Measurements from ENCODE around the gene C16orf90. TPM values are rescaled to one million over a fixed set of nuclear protein-coding genes. Genes with fewer than 3 reads are reported as not detected.

The C16orf90 gene
- total RNA-seq, 1 donor from 2014 or later: not detected

DNA sequence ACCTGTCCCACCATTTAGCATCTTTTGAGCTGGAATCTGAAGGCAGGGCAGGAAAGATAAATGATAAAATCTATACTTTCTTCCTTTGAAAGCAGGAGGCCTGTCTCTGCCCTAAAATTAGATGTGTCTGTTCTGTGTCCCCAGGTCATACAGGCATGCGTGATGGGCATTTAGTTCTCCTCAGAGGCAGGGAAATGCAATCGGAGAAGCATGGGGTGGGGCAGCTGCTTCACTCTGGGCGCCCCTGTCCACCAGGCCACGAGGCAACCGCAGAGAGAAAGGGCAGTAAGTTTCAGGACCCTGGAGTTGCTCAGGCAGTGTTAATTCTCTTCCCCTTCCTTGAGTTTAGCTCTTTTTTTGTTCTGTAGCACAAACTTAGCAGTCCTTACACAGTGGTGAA lies 30.7 kb upstream of the C16orf90 start:
- no peak overlapping the region for H3K4me3 Mint-ChIP-seq (ENCODE audit: low read depth)
- H3K36me3 Mint-ChIP-seq (ENCODE audit: low read depth): peaks cover 29% of the 10 kb centered on the region
- intact Hi-C loops (cut with micrococcal nuclease): no loop called here
- peaks cover 11% of the 10 kb centered on the region for H3K4me1 Mint-ChIP-seq (ENCODE audit: low read depth)
- no peaks in the 10 kb centered on the region for H3K27me3 Mint-ChIP-seq (ENCODE audit: low read depth)
- no peak for DNase-seq (ENCODE audit: low spot score)
- H3K27ac Mint-ChIP-seq: no peak overlapping the region
- no peaks in the 10 kb centered on the region for H3K9me3 Mint-ChIP-seq

DNA sequence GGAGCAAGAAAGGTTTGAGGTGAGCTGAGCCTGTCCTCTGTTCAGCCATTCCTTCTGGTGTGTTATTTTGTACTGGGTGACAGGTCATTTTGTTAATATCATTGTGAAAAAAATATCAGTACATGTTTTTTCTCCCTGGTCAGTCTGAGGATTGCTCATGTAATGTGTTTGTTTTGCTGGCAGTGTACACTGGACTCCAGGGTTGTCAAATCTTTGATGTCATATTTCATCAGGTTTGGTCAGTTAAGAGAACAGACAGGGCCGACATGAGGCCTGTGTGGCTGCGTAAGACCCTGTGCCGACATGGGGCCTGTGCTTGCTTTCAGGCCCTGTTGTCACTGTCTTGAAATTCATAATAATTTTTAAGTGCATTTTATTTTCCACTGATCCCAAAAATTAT lies 28.0 kb upstream of the C16orf90 start:
- Mint-ChIP-seq H3K9me3 (no peaks in the 10 kb centered on the region), H3K4me3 (ENCODE audit: low read depth) (no peak overlapping the region), H3K36me3 (ENCODE audit: low read depth) (peaks cover 32% of the 10 kb centered on the region), H3K27ac (no peak overlapping the region), H3K4me1 (ENCODE audit: low read depth) (peaks cover 9% of the 10 kb centered on the region), H3K27me3 (ENCODE audit: low read depth) (no peaks in the 10 kb centered on the region)
- no peak for DNase-seq (ENCODE audit: low spot score)
- intact Hi-C loops (cut with micrococcal nuclease): no loop called here

DNA sequence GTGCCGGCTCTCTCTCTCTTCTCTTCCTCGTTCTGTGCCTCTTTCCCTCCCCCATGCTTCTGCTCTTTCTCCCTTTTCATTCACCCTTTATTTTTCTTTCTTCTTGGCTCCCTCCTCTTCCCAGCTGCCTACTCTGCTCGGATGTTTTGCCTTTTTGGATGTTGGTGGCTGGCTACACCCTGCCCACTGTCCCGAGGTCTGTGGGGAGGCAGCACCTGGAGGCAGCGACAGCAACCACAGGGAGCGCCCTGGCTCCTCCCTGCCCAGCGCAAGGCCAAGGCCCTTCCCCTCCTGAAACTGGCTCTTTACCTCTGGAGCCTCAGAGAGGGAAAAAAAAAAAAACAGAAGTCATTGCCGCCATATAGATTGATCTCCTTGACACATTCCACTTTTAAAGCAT lies 25.6 kb upstream of the C16orf90 start:
- Mint-ChIP-seq H3K9me3 (no peaks in the 10 kb centered on the region), H3K36me3 (ENCODE audit: low read depth) (peaks cover 39% of the 10 kb centered on the region), H3K4me3 (ENCODE audit: low read depth) (no peak overlapping the region), H3K4me1 (ENCODE audit: low read depth) (peaks cover 2% of the 10 kb centered on the region), H3K27ac (no peak overlapping the region), H3K27me3 (ENCODE audit: low read depth) (no peaks in the 10 kb centered on the region)
- intact Hi-C loops (cut with micrococcal nuclease): no loop called here
- DNase-seq (ENCODE audit: low spot score): no peak

DNA sequence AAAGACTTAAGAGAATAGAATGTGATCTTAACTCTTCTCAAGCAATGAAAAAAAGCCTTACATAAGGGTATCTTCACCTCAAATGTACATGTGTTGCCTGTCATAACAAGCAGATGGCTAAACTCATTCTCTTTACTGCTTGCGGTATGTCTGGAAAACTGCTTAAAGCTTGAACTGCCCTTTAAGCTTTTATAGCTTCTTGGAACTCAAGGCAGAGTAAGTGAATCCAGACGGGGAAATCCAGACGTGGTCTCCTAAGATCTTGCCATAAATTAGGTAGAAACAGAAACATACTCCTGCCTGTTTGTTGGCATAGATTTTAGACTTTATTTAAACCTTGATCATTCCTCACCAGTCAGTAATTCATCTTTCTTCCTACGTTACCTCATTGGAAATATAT lies 25.1 kb upstream of the C16orf90 start:
- intact Hi-C loops (cut with micrococcal nuclease): no loop called here
- H3K27me3 Mint-ChIP-seq (ENCODE audit: low read depth): no peaks in the 10 kb centered on the region
- no peaks in the 10 kb centered on the region for H3K9me3 Mint-ChIP-seq
- no peaks in the 10 kb centered on the region for H3K4me1 Mint-ChIP-seq (ENCODE audit: low read depth)
- H3K27ac Mint-ChIP-seq: no peak overlapping the region
- peaks cover 39% of the 10 kb centered on the region for H3K36me3 Mint-ChIP-seq (ENCODE audit: low read depth)
- no peak overlapping the region for H3K4me3 Mint-ChIP-seq (ENCODE audit: low read depth)
- DNase-seq (ENCODE audit: low spot score): no peak

DNA sequence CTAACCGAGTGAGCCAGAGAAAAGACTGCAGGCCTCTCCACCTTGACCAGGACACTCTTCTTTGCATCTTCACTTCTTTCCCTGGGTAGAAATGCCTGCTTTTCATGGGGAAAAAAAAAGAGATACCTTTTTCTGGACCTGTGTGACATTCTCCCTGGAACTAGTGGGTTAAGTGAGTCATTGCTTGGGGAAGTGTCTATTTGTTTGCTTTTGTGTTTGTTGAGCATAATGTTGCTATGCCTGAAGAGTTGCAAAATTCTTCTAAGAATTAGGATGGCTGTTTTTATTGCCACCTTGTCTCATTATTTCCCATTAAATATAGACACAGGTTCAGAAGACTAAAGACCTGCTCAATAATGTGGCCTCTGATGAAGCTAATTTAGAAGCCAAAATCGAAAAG lies 24.3 kb upstream of the C16orf90 start:
- H3K27ac Mint-ChIP-seq: no peak overlapping the region
- H3K36me3 Mint-ChIP-seq (ENCODE audit: low read depth): peaks cover 38% of the 10 kb centered on the region
- no peak overlapping the region for H3K4me3 Mint-ChIP-seq (ENCODE audit: low read depth)
- intact Hi-C loops (cut with micrococcal nuclease): no loop called here
- H3K4me1 Mint-ChIP-seq (ENCODE audit: low read depth): peaks cover 1% of the 10 kb centered on the region
- H3K9me3 Mint-ChIP-seq: no peaks in the 10 kb centered on the region
- no peak for DNase-seq (ENCODE audit: low spot score)
- H3K27me3 Mint-ChIP-seq (ENCODE audit: low read depth): no peaks in the 10 kb centered on the region

DNA sequence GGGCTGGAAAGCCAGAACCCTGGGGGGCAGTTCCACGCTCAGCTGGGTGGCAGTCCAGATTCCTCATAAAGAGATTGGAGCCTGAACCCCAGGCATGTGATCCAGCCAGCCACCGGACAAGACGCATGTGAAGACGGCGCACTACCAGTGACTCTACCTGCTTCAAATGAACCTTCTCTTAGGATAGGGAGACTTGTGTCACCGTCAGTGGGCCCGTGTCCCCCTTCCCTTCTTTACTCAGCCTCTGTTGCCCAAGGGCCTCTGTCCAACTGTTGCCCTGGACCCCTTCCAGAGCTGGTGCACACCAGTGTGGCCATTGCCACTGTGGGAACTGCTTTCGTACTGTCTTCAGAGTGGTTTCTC lies 23.7 kb upstream of the C16orf90 start:
- H3K4me3 Mint-ChIP-seq (ENCODE audit: low read depth): no peak overlapping the region
- no peak for DNase-seq (ENCODE audit: low spot score)
- H3K27ac Mint-ChIP-seq: no peak overlapping the region
- no peaks in the 10 kb centered on the region for H3K9me3 Mint-ChIP-seq
- peaks cover 42% of the 10 kb centered on the region for H3K36me3 Mint-ChIP-seq (ENCODE audit: low read depth)
- intact Hi-C loops (cut with micrococcal nuclease): no loop called here
- H3K4me1 Mint-ChIP-seq (ENCODE audit: low read depth): peaks cover 6% of the 10 kb centered on the region
- no peaks in the 10 kb centered on the region for H3K27me3 Mint-ChIP-seq (ENCODE audit: low read depth)

DNA sequence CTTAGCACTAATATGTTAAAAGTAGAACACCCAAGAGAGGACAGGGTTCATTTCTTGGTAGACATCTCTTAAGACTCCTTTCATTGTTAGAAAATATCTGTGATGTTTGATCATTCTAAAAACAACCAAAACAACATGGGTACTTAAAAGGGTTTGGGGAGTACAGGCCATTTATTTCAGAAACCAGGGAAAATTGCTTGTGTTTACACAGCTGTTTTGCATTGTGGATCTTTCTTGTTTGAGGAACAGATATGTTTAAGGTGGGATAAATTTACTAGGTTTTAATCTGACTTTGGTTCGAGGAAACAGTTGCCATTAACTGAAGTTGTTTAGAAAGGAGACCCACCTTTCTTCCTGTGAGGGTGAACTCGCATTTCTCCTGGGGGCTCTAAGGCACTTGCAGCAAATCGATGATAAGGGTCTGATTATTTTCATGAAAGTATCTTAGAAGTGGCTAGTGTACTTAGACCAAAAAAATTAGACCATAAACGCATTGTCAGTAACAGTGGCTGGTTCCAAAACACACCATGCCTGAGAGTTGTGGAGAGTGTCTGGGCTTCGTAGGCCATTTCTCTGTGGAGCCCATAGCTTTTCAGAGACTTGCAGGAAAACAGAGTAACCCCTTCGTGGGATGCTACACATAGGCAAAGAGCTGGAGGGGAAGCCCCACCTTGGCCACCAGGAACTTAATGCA lies 23.1 kb upstream of the C16orf90 start:
- Mint-ChIP-seq H3K27ac (no peak overlapping the region), H3K4me3 (ENCODE audit: low read depth) (no peak overlapping the region), H3K9me3 (no peaks in the 10 kb centered on the region), H3K4me1 (ENCODE audit: low read depth) (peaks cover 11% of the 10 kb centered on the region), H3K27me3 (ENCODE audit: low read depth) (no peaks in the 10 kb centered on the region), H3K36me3 (ENCODE audit: low read depth) (peaks cover 47% of the 10 kb centered on the region)
- intact Hi-C loops (cut with micrococcal nuclease): no loop called here
- DNase-seq (ENCODE audit: low spot score): no peak

DNA sequence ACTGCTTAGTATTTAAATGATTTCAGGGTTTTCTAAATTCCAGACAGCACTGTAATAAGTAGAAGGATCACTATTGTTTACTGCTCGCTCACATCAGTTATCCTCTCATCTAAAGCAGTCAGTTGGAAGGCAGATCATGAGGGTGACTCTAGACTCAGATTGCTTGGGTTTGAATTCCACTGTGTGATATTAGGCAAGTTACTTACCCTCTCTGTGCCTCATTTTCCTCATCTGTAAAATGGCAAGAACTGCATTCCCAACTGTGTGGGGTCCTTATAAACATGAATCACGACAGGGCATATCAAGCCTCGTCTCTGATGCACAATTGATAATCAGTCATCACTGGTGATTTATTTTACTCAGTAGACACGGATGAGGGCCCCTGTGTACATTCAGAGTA lies 20.6 kb upstream of the C16orf90 start:
- Mint-ChIP-seq H3K9me3 (no peaks in the 10 kb centered on the region), H3K36me3 (ENCODE audit: low read depth) (peaks cover 48% of the 10 kb centered on the region), H3K4me1 (ENCODE audit: low read depth) (peaks cover 15% of the 10 kb centered on the region), H3K4me3 (ENCODE audit: low read depth) (no peak overlapping the region), H3K27me3 (ENCODE audit: low read depth) (no peaks in the 10 kb centered on the region), H3K27ac (no peak overlapping the region)
- DNase-seq (ENCODE audit: low spot score): no peak
- intact Hi-C loops (cut with micrococcal nuclease): no loop called here

DNA sequence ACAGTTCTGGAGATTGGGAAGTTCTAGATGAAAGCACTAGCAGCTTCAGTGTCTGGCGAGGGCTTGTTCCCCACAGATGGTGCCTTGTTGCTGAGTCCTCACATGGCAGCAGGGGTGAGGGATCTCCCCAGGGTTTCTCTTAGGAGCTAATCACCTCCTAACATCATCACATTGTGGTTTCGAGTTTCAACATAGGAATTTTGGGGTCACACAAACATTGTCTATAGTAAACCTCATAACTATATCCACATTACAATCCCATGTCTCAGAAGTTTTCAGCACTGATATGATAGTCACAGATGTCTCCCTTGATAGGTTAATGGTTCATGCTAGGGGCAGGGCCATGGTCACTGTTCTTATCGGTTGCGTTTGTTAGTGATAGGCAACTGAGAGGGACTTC lies 19.3 kb upstream of the C16orf90 start:
- H3K9me3 Mint-ChIP-seq: no peaks in the 10 kb centered on the region
- DNase-seq (ENCODE audit: low spot score): no peak
- intact Hi-C loops (cut with micrococcal nuclease): no loop called here
- no peak overlapping the region for H3K27ac Mint-ChIP-seq
- peaks cover 49% of the 10 kb centered on the region for H3K36me3 Mint-ChIP-seq (ENCODE audit: low read depth)
- peaks cover 21% of the 10 kb centered on the region for H3K4me1 Mint-ChIP-seq (ENCODE audit: low read depth)
- H3K27me3 Mint-ChIP-seq (ENCODE audit: low read depth): no peaks in the 10 kb centered on the region
- no peak overlapping the region for H3K4me3 Mint-ChIP-seq (ENCODE audit: low read depth)

DNA sequence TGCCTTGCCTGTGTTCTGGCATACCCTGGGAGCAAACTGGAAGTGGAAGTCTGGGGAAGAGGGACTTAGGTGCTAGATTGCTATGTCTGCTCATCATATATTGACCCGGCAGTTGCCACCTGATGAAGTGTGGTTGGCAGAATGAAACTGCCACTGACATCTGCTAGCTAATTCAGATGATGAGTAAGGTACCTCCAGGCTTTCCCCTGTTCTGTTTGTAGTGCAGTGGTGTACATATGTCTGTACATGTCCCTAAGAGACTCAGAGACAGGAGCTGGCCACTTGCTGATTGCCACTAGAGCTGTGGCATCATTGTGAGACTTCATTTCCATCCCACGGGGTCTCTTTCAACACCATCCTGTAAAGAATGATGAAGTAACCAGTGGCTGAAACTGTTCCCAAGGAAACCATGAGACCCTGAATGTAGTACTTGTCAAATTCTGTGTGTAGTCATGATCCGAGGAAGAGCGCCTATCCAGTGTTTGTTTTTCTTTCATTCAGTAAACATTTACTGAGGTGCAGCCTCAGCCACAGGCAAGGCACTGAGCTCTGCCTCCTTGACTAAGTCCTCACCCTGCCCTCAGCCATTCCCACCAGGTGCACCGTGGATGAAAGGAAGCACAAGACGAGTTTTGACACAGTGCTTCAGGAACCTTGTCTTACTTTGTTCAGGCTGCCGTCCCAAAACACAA lies 18.7 kb upstream of the C16orf90 start:
- Mint-ChIP-seq H3K9me3 (no peaks in the 10 kb centered on the region), H3K27ac (no peak overlapping the region), H3K27me3 (ENCODE audit: low read depth) (no peaks in the 10 kb centered on the region), H3K4me1 (ENCODE audit: low read depth) (peaks cover 27% of the 10 kb centered on the region), H3K4me3 (ENCODE audit: low read depth) (no peak overlapping the region), H3K36me3 (ENCODE audit: low read depth) (peaks cover 51% of the 10 kb centered on the region)
- intact Hi-C loops (cut with micrococcal nuclease): no loop called here
- no peak for DNase-seq (ENCODE audit: low spot score)

DNA sequence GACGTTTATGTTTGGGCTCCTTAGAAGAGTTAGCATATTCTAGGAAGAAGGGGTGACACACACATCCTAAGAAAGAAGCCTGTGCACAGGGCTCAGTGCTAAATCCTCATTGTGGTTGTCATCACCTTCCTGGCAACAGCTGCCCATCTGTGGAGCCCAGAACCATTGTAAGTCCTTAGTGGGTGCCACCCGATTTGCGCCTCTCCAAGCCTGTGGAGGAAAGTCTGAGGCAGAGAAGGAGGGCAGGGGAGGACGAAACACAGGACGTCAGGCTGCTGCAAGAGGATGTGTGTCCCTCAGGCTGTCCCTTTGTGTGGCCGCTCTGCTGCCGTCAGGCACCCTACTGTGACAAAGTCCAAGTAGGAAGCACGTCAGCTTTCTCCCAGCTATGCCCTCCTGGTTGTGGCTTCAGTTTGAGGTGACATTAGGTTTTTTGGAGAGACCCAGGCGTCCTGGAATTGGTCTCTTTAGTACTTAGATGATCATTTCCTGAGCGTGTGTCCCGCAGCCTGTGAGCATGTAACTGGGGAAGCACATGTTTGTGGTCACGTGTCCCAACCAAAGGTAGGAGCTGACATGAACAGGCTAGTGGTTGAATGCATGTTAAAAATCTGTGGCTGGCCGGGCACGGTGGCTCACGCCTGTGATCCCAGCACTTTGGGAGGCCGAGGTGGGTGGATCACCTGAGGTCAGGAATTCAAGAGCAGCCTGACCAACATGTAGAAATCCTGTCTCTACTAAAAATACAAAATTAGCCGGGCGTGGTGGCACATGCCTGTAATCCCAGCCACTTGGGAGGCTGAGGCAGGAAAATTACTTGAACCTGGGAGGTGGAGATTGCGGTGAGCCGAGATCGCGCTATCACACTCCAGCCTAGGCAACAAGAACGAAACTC lies 16.2 kb upstream of the C16orf90 start:
- H3K27me3 Mint-ChIP-seq (ENCODE audit: low read depth): no peaks in the 10 kb centered on the region
- intact Hi-C loops (cut with micrococcal nuclease): no loop called here
- no peak overlapping the region for H3K4me3 Mint-ChIP-seq (ENCODE audit: low read depth)
- H3K36me3 Mint-ChIP-seq (ENCODE audit: low read depth): peaks cover 55% of the 10 kb centered on the region
- no peak overlapping the region for H3K27ac Mint-ChIP-seq
- H3K4me1 Mint-ChIP-seq (ENCODE audit: low read depth): peaks cover 38% of the 10 kb centered on the region
- no peaks in the 10 kb centered on the region for H3K9me3 Mint-ChIP-seq
- DNase-seq (ENCODE audit: low spot score): no peak

DNA sequence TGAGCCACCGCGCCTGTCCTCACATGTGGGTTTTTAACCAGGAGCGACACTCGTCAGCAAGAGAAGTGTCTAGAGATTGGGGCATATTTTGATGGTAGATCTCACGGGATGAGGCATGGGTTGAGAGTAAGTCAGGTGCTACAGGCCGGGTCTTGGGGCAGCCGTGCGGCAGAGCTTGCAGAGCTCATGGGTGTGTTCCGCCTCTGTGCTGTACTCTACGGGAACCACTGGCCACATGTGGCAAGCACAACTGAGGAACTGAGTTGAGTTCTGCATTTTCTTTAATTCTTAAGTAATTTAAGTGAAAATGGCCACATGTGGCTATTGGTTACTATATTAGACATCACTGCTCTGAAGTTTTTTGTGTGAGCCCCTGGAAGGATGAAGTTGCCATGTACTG lies 15.1 kb upstream of the C16orf90 start:
- Mint-ChIP-seq H3K4me1 (ENCODE audit: low read depth) (peaks cover 47% of the 10 kb centered on the region), H3K9me3 (no peaks in the 10 kb centered on the region)
- DNase-seq (ENCODE audit: low spot score): no peak

DNA sequence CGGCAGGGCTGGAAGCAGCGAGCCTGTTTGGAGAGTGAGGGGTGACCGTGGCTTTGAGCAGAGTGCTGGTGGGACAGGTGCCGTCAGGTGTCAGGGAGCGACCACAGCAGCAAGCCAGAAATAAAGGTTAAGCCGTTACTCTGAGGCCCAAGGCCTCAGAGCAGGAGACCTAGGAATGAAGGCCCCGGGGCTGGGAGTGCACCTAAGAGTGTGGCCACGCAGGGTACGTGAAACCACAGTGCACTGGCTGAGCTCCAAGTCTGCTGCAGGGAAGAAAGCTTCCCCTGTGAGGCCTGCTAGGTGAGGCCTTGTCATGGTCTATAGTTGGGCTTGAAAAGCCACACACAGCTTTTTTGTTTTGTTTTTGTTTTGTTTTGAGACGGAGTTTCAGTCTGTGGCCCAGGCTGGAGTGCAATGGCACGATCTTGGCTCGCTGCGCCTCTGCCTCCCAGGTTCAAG lies 14.2 kb upstream of the C16orf90 start:
- peak; percentile 59 for DNase-seq (ENCODE audit: low spot score)
- Mint-ChIP-seq H3K9me3 (no peaks in the 10 kb centered on the region), H3K4me3 (ENCODE audit: low read depth) (no peak overlapping the region), H3K27ac (peak overlapping the region; percentile 74), H3K4me1 (ENCODE audit: low read depth) (peaks cover 52% of the 10 kb centered on the region), H3K36me3 (ENCODE audit: low read depth) (peaks cover 58% of the 10 kb centered on the region), H3K27me3 (ENCODE audit: low read depth) (no peaks in the 10 kb centered on the region)
- intact Hi-C loops (cut with micrococcal nuclease): loop anchor here (10.0 kb wide), 2 partner anchors 105 to 455 kb away; partner anchors contain the start of gene SLX4

More for the DNA sequence above, 15.1 kb upstream of the C16orf90 start:
- Mint-ChIP-seq H3K27me3 (ENCODE audit: low read depth) (no peaks in the 10 kb centered on the region), H3K4me3 (ENCODE audit: low read depth) (no peak overlapping the region), H3K36me3 (ENCODE audit: low read depth) (peaks cover 59% of the 10 kb centered on the region), H3K27ac (peak overlapping the region; percentile 24)
- intact Hi-C loops (cut with micrococcal nuclease): no loop called here

All from activated T-helper 2 cell treated with anti-CD3 and anti-CD28 coated beads, Interferon-gamma antibody, Interleukin-2, Interleukin-4, amounts not matched to agents 10 μg/mL and 5 μg/mL and 100 μg/mL, durations not matched to agents 14 hours and 24 hours and 36 hours (primary cell).